DND-41 (cell line): ENCODE measurements around the gene SPATA1.

Experiments used
- ATAC-seq: fragments of 200-7000 bp; cut with Tn5 transposase; 3 replicates; pipeline ENCODE4 v1.9.1; 2021; ENCODE audit warnings: low read depth; ENCODE audit not compliant: insufficient read depth
- DNase-seq: peaks from one replicate; pipeline ENCODE4 v3.0.0-alpha.2; 2020
- H2AFZ ChIP-seq: 2 replicates; pipeline ENCODE4 v1.6.0; 2012; ENCODE audit warnings: low read depth, low read length
- H3K27ac ChIP-seq: 2 replicates; pipeline ENCODE4 v1.5.1; 2012; ENCODE audit warnings: low read length, inconsistent platforms
- H3K27me3 ChIP-seq: fragments of 200-600 bp; sonication (generic); 2 replicates; pipeline ENCODE4 v1.6.0; 2012; ENCODE audit warnings: low read length, mild to moderate bottlenecking, inconsistent platforms; ENCODE audit not compliant: insufficient read depth, poor library complexity
- H3K36me3 ChIP-seq: 2 replicates; pipeline ENCODE4 v1.5.1; 2012; ENCODE audit warnings: low read length, inconsistent platforms; ENCODE audit not compliant: insufficient read depth
- H3K4me1 ChIP-seq: 2 replicates; pipeline ENCODE4 v1.5.1; 2012; ENCODE audit warnings: mild to moderate bottlenecking, low read length; ENCODE audit not compliant: insufficient read depth
- H3K4me2 ChIP-seq: 2 replicates; pipeline ENCODE4 v1.6.0; 2012; ENCODE audit warnings: mild to moderate bottlenecking, moderate library complexity, low read length, inconsistent platforms; ENCODE audit not compliant: insufficient read depth
- H3K4me3 ChIP-seq, 2 experiments: fragments of 200-600 bp in 1 of 2; shearing (Covaris generic) in 1 of 2; 2 replicates each; pipeline ENCODE4 v1.5.1; 2012 to 2016; ENCODE audit warnings: inconsistent platforms in 2 of 2, low read length in 2 of 2, mild to moderate bottlenecking in 2 of 2, low read depth in 1 of 2, moderate library complexity in 1 of 2
- H3K79me2 ChIP-seq: 2 replicates; pipeline ENCODE4 v1.6.0; 2012; ENCODE audit warnings: low read length, inconsistent platforms; ENCODE audit not compliant: insufficient read depth
- H3K9ac ChIP-seq: 2 replicates; pipeline ENCODE4 v1.6.0; 2012; ENCODE audit warnings: low read depth, mild to moderate bottlenecking, inconsistent platforms, low read length, moderate library complexity
- H3K9me3 ChIP-seq: 2 replicates; pipeline ENCODE4 v1.5.1; 2012; ENCODE audit warnings: low read length, moderate library complexity, mild to moderate bottlenecking, inconsistent platforms; ENCODE audit not compliant: insufficient read depth, severe bottlenecking
- H4K20me1 ChIP-seq: 2 replicates; pipeline ENCODE4 v1.6.0; 2012; ENCODE audit warnings: low read length; ENCODE audit not compliant: insufficient read depth
- EZH2 ChIP-seq: IDR thresholded peaks from 3 replicates; pipeline ENCODE4 v1.6.1; 2012; ENCODE audit warnings: borderline replicate concordance, low read depth, mild to moderate bottlenecking, moderate library complexity, low read length, inconsistent platforms; ENCODE audit not compliant: severe bottlenecking
- TF ChIP-seq, protein P1 (sequence below): IDR thresholded peaks from 2 replicates; pipeline ENCODE4 v1.5.1; 2012; ENCODE audit warnings: borderline replicate concordance, low read length, moderate library complexity, mild to moderate bottlenecking; ENCODE audit not compliant: poor library complexity, severe bottlenecking; ENCODE audit errors: extremely low read depth

SPATA1 gene

DNA sequence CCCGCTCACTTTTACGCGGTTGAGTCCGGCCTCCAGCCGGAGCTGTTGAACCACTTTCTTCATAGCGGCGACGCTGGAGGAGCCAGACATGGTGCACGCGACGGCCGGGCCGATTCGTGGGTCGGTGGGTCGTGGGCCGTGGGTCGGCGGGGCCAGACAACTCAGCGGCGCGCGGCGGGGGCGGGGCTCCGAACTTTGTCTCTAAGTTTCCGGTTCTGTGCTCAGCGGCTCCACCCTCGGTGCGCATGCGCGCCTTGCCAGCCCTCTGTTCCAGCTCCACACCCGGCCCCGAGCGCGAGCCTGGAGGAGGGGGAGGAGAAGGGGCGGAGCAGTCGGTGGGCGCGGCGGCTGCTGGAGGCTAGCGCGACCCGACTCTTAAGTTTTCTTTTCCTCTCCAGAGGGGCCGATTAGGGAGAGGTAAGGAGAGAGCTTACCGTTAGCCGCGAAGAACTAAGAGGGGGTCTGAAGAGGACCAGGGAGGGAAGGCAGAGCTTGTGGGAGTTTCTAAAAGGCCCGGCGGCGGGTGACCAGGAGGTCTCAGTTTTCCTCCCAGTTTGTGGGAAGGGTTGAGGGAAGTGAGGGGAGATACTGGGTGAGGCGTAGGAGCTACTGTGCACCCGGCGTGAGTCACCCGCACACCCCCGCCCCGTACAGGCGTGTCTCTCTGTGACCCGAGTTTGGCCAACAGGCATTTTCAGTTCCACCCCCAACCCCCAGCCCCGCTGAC, at the start of gene SPATA1, which contains the start of gene GNG5:
Gene SPATA1 (plus strand): TSS at position 385 of the 727 bp plus-strand sequence. CDS start 9,974 bp downstream, outside the sequence.
Gene GNG5 (minus strand): TSS at position 580 of the 727 bp plus-strand sequence. CDS start 490 bp downstream, at position 90.
- Histone ChIP-seq H3K4me2 (peak within 1 kb of the TSS; percentile 82), H3K27ac (peak within 1 kb of the TSS; percentile 86), H3K27me3 (no peaks in the 10 kb centered on the region), H4K20me1 (peaks cover 38% of the 10 kb centered on the region), H3K79me2 (peaks cover 60% of the 10 kb centered on the region), H2AFZ (peak within 1 kb of the TSS; percentile 73), H3K36me3 (peaks cover 18% of the 10 kb centered on the region), H3K9me3 (no peaks in the 10 kb centered on the region), H3K4me3 (peak within 1 kb of the TSS; percentile 48 to 69), H3K9ac (peak within 1 kb of the TSS; percentile 72), H3K4me1 (peaks cover 49% of the 10 kb centered on the region)
- TF ChIP-seq EZH2 = no peak
- TF ChIP-seq, protein P1, sequence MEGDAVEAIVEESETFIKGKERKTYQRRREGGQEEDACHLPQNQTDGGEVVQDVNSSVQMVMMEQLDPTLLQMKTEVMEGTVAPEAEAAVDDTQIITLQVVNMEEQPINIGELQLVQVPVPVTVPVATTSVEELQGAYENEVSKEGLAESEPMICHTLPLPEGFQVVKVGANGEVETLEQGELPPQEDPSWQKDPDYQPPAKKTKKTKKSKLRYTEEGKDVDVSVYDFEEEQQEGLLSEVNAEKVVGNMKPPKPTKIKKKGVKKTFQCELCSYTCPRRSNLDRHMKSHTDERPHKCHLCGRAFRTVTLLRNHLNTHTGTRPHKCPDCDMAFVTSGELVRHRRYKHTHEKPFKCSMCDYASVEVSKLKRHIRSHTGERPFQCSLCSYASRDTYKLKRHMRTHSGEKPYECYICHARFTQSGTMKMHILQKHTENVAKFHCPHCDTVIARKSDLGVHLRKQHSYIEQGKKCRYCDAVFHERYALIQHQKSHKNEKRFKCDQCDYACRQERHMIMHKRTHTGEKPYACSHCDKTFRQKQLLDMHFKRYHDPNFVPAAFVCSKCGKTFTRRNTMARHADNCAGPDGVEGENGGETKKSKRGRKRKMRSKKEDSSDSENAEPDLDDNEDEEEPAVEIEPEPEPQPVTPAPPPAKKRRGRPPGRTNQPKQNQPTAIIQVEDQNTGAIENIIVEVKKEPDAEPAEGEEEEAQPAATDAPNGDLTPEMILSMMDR = no peak
- ATAC-seq (peak; percentile 88), DNase-seq (peak; percentile 98)

DNA sequence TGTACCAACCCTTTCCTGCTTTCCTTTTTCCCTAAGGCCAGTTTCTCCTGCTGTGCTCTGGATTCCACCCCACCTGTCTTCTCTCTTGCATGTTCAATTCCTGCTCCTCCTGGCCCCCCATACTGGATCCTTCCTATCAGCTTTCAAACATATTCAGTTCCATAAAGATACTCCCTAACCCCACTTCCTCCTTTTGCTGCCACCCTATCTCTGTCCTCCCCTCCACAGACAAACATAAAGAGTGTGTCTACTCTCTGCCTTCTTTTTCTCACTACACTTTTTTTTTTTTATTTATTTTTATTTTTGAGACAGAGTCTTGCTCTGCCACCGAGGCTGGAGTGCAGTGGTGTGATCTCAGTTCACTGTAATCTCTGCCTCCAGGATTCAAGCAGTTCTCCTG, 44.1 kb upstream of the SPATA1 start:
- Histone ChIP-seq H3K36me3 (no peaks in the 10 kb centered on the region), H3K9me3 (no peaks in the 10 kb centered on the region), H3K79me2 (no peaks in the 10 kb centered on the region), H4K20me1 (no peaks in the 10 kb centered on the region), H3K4me2 (no peak overlapping the region), H3K4me1 (no peaks in the 10 kb centered on the region), H3K27ac (no peak overlapping the region), H3K4me3 (no peak overlapping the region), H2AFZ (no peak overlapping the region), H3K27me3 (peaks cover 5% of the 10 kb centered on the region), H3K9ac (no peak overlapping the region)
- no peak for ATAC-seq
- TF ChIP-seq, protein P1 = no peak
- no peak for TF ChIP-seq EZH2
- DNase-seq = no peak

GRCh38 chr1:84467298-84467697, 38.9 kb upstream of the SPATA1 start:
- no peak overlapping the region for H3K4me3 ChIP-seq

More at GRCh38 chr1:84467298-84467697, 38.9 kb upstream of the SPATA1 start:
- Histone ChIP-seq H3K9ac (no peak overlapping the region), H3K79me2 (no peaks in the 10 kb centered on the region), H3K27ac (no peak overlapping the region), H3K9me3 (no peaks in the 10 kb centered on the region), H3K4me1 (no peaks in the 10 kb centered on the region), H4K20me1 (no peaks in the 10 kb centered on the region), H3K36me3 (no peaks in the 10 kb centered on the region), H3K4me2 (no peak overlapping the region), H2AFZ (no peak overlapping the region), H3K27me3 (peaks cover 10% of the 10 kb centered on the region)
- TF ChIP-seq, protein P1 = no peak
- TF ChIP-seq EZH2 = no peak
- no peak for ATAC-seq
- DNase-seq = no peak
